Inferior parietal cortex (tissue), 1 donor: Measurements from ENCODE around the gene OLFML2B.
"Not testable (repeated sequence)": the region's sequence is repeated elsewhere in the genome, so short reads cannot be mapped to it uniquely, and the experiment has no call there.

Experiments
- DNase-seq: peaks from one replicate; pipeline ENCODE4 v3.0.0-alpha.2; 2016; ENCODE audit errors: extremely low spot score

The OLFML2B gene

DNA sequence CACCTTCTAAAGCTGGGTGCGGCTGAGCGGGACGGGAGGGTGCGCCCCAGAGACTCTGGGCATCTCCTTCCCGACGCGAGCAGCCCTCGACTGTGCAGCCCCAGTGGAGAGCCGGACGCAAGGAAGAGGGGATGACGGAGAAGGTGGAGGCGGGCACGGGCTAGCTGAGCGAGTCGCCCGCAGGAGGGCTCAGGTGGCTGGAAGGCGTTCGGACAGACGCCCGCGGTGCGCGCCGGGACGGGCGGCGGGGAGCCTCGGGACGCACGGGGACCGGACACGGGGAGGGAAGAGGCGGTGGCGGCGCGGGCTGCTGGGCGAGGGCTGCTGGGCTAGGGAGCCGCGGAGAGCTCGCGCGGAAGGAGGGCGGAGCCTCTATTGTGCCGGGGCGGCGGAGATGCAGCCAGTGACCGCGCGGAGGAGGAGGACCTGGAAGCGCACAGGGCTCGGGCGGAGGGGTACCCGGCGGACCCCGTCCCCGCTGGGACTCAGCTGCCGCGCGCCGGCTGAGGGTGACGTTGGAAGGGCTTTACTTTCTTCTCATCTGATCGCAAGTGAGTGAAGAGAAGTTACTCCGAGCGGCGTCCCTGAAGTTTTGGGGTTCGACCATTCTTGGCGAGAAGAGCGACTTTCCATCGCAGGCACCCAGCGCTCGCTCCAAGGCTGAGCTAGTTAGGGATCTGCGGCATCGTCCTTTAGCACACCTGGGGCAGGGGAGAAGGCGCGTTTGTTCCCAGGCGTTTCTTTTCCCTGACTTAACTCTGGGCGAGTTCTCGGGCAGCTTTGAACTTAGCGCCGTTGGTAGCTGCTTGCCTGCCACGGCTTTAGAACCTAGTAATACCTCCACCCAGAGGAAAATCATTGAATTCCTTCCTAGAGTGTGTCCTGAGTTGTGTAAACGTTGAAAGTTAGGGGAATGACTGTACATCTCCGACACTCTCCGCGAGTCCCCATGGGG is at the start of gene OLFML2B:
TSS of gene OLFML2B (minus strand) at position 323 of the 955 bp plus-strand sequence. CDS start 439 bp downstream, outside the sequence.
- DNase-seq = peak; percentile 38

DNA sequence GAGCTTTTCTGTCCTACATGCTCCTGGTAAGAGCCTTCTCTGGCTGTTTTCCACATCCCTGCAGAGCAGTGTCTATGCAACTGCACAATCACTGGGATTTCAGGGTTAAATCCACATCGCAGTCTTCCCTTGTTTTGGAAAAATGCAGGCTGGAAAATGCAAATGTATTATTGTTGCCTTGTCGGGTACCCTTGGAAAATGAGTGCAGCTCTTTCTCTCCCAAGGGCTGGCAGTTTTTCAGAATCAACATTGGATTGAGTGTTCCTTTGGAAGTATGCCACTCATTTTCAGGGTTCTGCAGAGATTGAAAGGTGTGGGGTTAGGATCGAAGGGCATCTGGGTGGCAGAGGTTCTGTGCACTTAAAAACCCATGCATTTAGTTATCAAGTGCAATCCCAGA is 49.1 kb upstream of the OLFML2B start:
- peak; percentile 39 for DNase-seq

DNA sequence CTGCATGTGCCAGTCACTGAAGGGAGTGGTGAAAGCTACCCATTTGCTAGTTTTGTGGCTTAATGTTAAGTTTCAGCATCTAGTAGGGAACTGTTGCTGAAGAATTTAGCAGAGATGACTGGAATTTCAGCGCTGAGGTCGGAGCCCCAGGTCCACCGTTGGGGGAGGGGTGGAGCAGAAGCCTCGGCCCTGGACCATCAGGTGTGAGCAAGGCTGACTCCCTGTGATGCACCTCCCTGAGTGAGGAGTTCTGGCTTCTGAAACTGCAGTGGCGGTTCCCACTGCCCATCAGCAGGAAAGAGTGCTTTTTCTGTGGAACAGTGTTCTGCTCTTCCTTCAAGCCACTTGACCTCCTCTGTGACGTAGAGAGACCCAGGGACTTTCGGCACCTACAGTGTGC is 47.2 kb upstream of the OLFML2B start:
- DNase-seq = no peak

DNA sequence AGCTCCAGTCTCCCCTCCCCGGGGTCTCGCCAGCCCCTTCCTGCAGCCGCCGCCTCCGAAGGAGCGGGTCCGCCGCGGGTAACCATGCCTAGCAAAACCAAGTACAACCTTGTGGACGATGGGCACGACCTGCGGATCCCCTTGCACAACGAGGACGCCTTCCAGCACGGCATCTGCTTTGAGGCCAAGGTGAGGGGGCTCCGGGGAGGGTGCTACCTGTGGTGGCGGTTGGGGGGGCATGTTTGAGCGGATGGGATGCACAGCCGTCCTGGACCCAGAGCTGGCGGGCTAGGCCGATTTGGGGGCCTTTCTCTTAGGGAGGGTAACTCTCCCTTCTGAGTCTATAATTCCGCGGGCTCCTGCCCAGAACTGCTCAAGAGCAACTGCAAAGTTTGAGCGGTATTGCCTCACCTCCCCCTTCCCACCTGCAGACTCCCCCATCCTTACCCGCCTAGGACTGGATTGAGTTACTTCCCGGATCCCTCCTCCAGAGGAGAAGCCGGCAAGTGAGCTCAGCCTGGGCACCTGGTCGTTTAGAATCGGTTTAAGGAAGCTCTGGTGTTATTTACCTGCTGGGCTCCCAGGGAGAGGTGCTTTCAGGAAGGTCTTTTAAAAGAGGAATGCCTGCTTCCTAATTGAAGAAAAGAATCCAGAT is 46.6 kb upstream of the OLFML2B start:
- no peak for DNase-seq

DNA sequence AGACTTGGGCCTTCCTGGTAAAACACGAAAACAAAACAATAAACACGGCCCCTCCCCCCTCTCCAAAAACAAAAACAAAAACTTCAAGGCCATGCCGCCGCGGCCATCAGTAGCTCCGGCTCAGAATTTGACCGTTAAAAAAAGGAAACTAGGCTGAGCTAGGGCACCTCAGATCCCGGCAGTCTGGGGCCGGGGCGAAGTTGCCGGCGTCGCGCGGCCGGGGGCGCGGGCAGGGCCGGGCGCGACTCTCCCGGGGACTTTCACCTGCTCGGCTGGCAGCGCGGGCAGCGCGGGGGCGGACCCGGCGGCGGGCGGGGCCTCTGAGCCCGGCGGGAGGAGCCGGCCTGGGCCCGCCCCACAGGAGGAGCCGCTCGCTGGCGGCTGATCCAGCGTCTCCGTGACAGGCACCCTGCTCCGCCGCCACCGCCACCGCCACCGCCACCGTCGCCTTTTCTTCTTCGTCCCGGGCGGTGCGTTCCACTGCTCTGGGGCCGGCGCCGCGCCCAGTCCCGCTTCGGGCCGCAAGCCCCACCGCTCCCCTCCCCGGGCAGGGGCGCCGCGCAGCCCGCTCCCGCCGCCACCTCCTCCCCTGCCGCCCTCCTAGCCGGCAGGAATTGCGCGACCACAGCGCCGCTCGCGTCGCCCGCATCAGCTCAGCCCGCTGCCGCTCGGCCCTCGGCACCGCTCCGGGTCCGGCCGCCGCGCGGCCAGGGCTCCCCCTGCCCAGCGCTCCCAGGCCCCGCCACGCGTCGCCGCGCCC is 45.8 kb upstream of the OLFML2B start, which contains the start of gene NOS1AP:
TSS of gene NOS1AP (plus strand) at position 358 of the 760 bp plus-strand sequence. CDS start 487 bp downstream, outside the sequence.
- peak; percentile 65 for DNase-seq

DNA sequence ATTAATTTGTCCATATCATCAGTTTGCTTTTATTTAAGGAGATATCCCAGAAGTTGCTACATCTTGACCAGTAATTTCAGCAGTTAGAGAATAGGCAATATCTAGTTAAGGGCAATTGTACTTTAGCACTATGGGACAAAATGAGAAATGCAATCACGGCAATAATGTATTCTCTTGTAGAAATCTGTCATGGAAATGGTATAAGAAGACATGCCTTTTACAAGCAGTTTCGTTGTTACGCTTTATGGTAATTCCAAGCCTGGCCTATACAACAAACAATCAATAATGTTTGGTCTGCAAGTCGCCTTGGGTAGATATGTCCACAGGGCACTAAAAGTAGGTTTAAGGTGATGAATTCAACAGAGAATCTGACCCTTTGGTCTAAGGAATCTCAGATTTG is 44.6 kb upstream of the OLFML2B start:
- no peak for DNase-seq

DNA sequence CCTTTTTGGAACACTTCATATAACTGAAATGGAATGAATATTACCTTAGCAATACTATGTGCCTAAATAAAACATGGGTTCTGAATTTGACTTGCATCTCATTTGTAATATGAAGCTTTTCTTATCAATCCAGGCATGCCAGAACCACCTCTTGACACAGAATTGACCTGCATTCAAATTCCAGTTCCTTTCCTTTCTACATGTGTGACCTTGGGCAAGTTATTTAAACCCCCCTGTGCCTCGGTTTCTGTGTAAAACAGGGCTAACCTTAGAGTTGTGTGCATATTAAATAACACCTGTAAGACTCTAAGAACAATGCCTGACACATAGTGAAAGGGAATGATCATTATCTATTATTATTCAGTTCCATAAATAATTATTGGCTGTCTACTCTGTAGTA is 43.8 kb upstream of the OLFML2B start:
- no peak for DNase-seq

DNA sequence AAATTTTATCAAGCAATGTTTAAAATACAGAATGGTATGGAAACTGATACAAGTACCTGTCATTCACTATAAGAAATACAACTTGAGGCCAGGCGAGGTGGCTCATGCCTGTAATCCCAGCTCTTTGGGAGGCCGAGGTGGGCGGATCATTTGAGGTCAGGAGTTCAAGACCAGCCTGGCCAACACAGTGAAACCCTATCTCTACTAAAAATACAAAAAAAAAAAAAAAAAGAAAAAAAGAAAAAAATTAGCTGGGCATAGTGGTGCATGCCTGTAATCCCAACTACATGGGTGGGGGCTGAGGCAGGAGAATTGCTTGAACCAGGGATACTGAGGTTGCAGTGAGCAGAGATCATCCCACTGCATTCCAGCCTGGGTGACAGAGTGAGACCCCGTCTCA is 43.2 kb upstream of the OLFML2B start:
- not testable (repeated sequence) for DNase-seq

DNA sequence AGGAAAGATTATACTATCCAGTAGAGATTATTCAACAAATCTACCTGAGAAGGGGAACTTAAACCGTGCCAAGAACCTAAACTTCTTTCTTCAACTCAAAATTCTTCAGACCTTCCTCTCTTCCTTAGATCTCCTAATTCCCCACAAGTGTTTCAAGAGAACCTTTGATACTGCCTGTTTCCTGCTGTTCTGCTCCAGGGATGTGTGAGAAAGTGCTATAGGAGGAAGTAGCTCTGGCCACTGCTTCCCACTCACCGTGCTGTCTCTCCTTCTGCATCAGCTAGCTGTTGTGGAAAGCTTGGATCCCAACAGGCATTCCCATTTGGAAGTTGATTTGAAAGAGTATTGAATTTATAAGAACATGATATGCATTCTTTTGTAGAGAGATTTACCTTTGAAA is 41.3 kb upstream of the OLFML2B start:
- no peak for DNase-seq

DNA sequence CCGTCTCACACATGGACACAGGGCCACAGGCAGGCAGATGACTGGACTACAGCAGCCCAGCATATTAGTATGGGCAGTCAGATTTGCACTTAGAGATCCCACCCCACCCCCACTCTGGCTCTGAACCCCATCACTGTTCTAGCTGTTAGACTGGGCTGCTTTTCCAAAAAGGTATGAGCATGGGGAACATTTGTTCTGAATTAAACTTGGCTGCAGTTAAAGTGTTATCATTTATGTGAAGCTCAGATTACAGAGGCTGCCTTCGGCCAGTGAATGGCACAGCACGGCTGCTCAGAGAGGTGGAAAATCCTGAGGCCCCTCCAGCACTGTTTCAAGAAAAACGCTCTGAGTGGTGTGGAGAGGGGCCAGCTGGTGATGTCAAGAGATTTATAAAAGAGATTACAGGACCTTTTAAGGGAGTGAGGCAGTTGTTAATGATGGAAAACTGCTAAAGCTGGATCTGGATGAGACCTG is 38.9 kb upstream of the OLFML2B start:
- DNase-seq = no peak

DNA sequence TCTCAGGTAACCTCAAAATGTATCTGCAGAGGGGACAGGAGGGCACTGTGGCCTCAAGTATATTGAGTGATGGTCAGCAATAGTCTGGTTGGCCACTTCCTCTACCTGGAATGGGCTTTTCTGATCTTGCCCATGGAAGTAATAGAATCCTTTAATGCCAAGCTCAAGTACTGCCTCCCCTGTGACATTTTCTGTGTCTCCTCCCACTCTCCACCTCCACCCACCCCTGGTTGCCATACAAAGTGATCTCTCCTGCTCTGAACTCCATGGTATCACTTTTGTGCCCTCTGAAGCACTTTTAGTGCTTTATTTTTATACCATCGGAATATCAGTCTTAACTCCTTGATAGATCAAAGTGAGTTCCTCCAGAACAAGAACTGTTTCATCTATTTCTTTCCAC is 36.6 kb upstream of the OLFML2B start:
- DNase-seq = no peak

DNA sequence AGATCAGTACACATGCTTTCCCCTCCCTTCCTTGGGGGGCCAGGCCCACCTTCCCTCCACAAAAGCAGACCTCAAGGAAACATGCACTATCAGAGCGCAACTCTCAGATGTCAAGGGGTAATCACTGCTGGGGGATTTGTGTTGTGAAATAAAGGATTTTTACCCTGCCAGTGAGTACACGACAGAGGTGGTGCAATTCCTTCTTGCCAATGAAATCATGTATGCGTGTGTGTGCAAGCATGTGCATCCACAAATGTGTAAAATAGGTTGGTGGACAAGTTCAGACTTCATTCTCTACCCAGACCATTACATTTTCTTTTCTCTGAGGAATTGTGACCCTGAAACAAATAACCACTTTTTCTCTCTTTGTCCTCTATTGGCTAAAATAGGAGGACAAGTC is 36.1 kb upstream of the OLFML2B start:
- DNase-seq = no peak

DNA sequence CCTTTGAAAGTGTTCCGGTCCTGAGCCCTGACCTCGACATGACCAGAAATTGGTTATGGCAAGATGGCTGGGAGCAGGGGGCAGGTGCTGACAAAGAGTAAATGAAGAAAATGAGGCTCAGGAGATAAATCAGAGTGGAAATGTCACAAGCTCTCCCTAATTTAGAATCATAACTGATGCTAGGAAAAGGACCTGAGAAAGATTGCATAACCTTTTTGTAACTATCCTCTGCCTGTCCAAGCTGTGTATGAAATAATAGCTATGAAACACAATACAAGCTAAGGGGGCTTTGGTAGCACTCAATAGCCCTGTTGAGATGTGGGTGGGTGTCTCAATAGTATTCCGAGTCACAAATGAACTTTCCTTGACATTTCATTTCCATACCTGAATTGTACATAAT is 32.9 kb upstream of the OLFML2B start:
- DNase-seq = no peak

DNA sequence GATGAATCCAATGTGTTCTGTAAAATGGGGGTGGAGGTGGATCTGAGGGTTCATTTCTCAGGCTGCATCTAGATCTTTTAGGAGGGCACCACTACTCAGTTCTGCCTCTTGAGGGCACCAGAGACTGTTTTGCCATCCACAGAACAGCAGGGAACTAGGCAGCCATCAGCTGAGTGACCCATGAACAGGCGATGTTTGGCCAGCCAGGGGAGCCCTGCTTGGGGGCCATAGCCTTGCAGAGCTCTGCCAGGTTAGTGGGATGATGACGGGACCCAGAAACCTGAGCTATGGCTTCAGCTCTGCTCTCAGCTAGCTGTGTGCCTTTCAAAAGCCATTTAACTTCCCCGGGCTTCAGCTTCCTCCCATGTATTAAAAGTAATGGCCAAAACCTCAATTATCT is 32.4 kb upstream of the OLFML2B start:
- DNase-seq = peak; percentile 87

DNA sequence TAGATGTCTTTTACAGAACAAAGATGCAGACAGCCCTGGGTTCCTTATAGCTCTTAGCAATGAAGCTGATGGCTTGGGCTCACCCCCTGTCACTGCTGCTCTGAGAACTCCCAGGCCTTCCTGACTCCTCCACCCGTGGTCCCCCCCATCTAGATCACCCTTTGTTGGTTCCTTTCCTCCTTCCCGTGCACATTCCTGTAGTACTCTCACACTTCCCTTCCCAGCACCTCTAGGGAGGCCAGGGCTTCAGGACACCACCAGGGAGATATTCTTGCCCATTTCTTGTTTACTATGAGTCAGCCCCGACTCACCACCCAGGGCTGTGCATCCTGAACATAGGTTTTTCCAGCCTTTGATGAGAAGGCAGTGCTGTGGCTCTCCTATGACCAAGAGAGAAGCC is 31.4 kb upstream of the OLFML2B start:
- no peak for DNase-seq

DNA sequence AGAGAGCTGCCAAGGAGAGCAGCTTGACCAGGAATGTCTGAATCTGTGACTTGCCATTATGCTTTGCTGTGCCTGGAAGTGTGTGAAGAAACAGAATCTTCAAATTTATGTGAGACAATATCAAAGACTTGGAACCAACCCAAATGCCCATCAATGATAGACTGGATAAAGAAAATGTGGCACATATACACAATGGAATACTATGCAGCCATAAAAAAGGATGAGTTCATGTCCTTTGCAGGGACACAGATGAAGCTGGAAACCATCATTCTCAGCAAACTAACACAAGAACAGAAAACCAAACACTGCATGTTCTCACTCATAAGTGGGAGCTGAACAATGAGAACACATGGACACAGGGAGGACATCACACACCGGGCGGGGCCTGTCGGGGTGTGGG is 30.3 kb upstream of the OLFML2B start:
- DNase-seq = not testable (repeated sequence)

DNA sequence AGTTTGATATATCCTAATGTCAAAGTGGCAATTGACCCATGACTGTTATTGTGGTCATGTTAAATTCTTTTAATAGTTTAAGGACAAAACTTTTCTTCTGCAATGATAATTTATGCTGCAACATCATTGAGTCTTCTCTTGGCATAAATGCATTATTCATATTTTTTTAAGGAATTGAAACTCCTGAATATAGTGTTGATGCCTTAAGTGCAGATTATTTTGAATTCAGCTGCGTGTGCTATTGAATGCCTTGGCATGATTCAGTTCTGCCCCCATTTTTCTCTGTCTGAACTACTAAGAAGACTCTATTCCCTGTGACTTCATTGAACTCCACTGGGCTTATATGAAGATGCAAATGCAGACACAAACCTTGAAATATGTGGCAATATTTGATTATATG is 23.3 kb upstream of the OLFML2B start:
- no peak for DNase-seq

DNA sequence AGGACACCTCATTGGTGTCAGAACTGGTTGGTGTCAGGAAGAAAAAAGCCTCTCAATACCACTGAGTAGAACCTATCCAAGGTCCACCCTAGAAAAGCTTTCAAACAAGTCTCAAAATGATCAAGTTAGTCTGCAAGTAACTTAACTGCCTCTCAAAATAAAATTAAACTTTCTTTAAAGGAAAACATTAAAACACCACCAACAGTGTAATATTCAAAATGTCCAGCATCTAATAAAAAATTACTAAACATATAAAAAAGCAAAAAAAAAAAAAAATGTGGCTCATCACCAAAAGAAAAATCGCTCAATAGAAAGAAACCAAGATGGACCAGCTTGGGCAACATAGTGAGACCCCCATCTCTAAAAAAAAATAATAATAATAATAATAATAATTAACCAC is 18.7 kb upstream of the OLFML2B start:
- no peak for DNase-seq

DNA sequence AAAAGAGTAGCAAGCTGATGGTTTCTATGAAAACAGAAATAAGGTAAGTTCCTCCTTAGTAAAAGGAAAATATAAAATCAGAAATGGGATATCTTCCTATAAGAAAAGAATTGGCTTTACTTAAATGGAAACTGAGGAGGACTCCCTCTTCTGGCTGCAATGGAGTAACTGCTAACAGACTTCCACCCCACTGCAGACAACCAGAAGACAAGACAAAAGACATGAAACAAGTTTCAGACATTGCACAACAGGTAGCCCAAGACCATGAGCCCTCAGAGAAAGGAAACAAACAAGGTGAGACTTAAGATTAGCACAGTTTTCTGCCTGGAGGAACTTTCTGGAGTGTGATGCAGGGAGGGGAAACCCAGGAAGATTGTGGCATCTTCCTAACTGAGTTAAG is 17.0 kb upstream of the OLFML2B start:
- DNase-seq = no peak

DNA sequence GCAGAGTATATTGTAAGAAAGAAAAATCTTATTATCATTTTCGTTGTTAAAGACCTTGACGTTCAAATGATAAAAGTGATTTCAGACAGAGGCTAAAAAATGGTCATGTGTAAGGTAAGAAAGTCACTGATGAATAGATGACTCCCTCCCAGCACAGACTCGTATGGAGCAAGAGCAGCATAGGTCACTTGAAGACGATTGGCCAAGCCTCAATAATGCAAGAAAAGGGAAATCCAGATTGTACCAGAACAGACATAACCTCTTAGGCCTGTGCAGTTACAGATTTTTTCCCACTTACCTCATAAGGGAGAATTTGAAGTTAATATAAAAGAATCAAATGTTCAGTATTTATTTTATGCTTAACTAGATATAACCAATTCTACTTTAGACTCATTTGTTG is 16.3 kb upstream of the OLFML2B start:
- DNase-seq = no peak

DNA sequence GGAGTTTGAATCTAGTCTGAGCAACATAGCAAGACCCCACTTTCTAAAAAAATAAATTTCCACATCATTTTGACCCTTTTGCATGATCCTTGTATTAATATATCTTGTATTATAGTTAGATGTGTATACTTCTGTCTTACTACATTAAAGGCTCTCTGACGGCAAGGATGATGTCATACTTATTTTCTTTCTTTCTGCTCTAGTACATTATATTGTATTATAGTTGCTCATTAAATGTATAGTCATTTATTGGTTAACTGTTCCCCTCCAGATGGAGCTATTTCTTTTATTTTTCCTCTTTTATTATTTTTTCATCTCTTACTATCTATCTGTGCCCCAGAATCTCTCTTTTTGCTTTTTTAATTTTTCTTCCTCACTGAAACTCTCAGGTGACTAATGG is 15.0 kb upstream of the OLFML2B start:
- no peak for DNase-seq

DNA sequence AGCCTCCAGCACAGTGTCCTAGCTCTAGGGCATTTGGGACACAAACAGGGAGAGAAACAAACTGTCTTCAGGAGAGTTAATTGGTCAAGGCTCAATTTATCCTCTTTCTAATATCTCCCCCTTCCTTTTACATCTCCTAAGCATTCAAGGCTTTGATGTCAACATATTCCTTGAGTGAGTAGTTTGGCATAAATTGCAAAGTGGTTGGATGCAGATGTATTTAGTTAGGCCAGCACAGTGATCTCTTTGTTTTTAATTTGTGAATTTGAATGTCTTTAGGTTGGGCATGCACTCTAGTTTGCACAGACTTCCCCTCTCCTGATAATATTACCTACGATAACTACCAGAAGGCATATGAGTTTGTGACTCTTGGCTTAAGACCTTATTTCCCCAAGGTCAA is 12.5 kb upstream of the OLFML2B start:
- DNase-seq = no peak
